ENCODE results near the gene USP3. TPM values are rescaled to one million over a fixed set of nuclear protein-coding genes. Genes with fewer than 3 reads are reported as not detected.

Gene USP3
- total and polyA plus RNA-seq, 2 of the 13 experiments (the other 11 are each of a cell fraction or from before 2014, with no cell fraction given) = 14.3 to 61.2 TPM

DNA sequence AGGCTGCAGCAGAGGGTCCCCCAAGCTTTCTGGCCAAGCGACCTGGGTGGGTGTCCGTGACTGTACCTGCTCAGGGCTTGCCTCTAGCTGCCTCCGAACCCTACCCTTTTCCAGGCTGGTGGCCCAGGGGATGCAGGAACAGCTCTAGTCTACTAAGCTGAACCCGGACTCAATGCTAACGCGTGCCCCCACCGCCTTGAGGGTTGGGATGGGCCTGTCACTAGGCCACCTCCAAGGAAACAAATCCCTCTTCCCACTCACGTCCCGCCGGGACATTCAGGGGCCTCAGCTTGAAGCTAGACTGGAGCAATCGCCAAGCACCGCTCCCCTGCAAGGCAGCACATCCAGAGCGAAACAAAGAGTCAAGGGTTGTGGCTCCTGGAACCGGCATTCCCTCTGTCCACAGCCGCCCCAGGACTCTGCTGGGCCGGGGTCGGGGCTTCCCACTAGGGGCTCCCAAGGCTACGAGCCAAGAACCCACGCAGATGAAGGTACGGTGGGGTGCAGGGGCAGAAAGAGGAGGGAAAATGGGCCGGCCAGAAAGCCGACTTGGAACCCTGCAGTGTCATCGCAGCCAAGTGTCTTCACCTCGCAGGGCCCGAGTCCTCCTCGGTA lies 95.7 kb downstream of the USP3 start (continued):
- 0 out of 2 replicates have a peak, but pooled peaks have one; percentile 26 for TF ChIP-seq ZFP82 (CRISPR knock-in tag; IDR thresholded peaks at IDR 0.05; ENCODE audit: borderline replicate concordance)
- TF ChIP-seq ZNF510 (CRISPR knock-in tag; IDR thresholded peaks at IDR 0.05; ENCODE audit: low read depth) = no peak
- TF ChIP-seq, protein P1, sequence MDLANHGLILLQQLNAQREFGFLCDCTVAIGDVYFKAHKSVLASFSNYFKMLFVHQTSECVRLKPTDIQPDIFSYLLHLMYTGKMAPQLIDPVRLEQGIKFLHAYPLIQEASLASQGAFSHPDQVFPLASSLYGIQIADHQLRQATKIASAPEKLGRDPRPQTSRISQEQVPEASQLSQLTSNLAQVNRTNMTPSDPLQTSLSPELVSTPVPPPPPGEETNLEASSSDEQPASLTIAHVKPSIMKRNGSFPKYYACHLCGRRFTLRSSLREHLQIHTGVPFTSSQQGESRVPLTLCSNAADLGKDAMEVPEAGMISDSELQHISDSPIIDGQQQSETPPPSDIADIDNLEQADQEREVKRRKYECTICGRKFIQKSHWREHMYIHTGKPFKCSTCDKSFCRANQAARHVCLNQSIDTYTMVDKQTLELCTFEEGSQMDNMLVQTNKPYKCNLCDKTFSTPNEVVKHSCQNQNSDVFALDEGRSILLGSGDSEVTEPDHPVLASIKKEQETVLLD (CRISPR knock-in tag; IDR thresholded peaks at IDR 0.05; ENCODE audit: low read depth) = 0 out of 2 replicates have a peak, but pooled peaks have one; percentile 47
- TF ChIP-seq ZNF747 (CRISPR knock-in tag; IDR thresholded peaks at IDR 0.05; ENCODE audit: borderline replicate concordance) = peak; percentile 17; the same call in 1 of the 2 replicates
- 0 out of 2 replicates have a peak, but pooled peaks have one; percentile 6 for TF ChIP-seq ZFX (CRISPR knock-in tag; IDR thresholded peaks at IDR 0.05; ENCODE audit: low read depth)
- TF ChIP-seq TP53 (CRISPR knock-in tag; conservative IDR thresholded peaks at IDR 0.05) = 0 out of 2 replicates have a peak, but pooled peaks have one; percentile 51
- TF ChIP-seq KMT2A (CRISPR knock-in tag; IDR thresholded peaks at IDR 0.05) = 0 out of 2 replicates have a peak, but pooled peaks have one; percentile 13
- TF ChIP-seq, protein P2, sequence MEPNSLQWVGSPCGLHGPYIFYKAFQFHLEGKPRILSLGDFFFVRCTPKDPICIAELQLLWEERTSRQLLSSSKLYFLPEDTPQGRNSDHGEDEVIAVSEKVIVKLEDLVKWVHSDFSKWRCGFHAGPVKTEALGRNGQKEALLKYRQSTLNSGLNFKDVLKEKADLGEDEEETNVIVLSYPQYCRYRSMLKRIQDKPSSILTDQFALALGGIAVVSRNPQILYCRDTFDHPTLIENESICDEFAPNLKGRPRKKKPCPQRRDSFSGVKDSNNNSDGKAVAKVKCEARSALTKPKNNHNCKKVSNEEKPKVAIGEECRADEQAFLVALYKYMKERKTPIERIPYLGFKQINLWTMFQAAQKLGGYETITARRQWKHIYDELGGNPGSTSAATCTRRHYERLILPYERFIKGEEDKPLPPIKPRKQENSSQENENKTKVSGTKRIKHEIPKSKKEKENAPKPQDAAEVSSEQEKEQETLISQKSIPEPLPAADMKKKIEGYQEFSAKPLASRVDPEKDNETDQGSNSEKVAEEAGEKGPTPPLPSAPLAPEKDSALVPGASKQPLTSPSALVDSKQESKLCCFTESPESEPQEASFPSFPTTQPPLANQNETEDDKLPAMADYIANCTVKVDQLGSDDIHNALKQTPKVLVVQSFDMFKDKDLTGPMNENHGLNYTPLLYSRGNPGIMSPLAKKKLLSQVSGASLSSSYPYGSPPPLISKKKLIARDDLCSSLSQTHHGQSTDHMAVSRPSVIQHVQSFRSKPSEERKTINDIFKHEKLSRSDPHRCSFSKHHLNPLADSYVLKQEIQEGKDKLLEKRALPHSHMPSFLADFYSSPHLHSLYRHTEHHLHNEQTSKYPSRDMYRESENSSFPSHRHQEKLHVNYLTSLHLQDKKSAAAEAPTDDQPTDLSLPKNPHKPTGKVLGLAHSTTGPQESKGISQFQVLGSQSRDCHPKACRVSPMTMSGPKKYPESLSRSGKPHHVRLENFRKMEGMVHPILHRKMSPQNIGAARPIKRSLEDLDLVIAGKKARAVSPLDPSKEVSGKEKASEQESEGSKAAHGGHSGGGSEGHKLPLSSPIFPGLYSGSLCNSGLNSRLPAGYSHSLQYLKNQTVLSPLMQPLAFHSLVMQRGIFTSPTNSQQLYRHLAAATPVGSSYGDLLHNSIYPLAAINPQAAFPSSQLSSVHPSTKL (CRISPR knock-in tag; IDR thresholded peaks at IDR 0.05) = no peak
- TF ChIP-seq, protein P3, sequence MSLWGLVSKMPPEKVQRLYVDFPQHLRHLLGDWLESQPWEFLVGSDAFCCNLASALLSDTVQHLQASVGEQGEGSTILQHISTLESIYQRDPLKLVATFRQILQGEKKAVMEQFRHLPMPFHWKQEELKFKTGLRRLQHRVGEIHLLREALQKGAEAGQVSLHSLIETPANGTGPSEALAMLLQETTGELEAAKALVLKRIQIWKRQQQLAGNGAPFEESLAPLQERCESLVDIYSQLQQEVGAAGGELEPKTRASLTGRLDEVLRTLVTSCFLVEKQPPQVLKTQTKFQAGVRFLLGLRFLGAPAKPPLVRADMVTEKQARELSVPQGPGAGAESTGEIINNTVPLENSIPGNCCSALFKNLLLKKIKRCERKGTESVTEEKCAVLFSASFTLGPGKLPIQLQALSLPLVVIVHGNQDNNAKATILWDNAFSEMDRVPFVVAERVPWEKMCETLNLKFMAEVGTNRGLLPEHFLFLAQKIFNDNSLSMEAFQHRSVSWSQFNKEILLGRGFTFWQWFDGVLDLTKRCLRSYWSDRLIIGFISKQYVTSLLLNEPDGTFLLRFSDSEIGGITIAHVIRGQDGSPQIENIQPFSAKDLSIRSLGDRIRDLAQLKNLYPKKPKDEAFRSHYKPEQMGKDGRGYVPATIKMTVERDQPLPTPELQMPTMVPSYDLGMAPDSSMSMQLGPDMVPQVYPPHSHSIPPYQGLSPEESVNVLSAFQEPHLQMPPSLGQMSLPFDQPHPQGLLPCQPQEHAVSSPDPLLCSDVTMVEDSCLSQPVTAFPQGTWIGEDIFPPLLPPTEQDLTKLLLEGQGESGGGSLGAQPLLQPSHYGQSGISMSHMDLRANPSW (CRISPR knock-in tag; IDR thresholded peaks at IDR 0.05; ENCODE audit: borderline replicate concordance) = no peak; the same call in 1 of the 2 replicates
- TF ChIP-seq ZNF775 (CRISPR knock-in tag; IDR thresholded peaks at IDR 0.05; ENCODE audit: borderline replicate concordance) = 0 out of 2 replicates have a peak, but pooled peaks have one; percentile 32
- TF ChIP-seq ZNF367 (CRISPR knock-in tag; IDR thresholded peaks at IDR 0.05; ENCODE audit: borderline replicate concordance) = no peak
- TF ChIP-seq ZNF558 (CRISPR knock-in tag; IDR thresholded peaks at IDR 0.05; ENCODE audit: borderline replicate concordance) = peak; percentile 17; the same call in 1 of the 2 replicates
- TF ChIP-seq ZNF30 (CRISPR knock-in tag; IDR thresholded peaks at IDR 0.05) = no peak
- TF ChIP-seq, protein P4, sequence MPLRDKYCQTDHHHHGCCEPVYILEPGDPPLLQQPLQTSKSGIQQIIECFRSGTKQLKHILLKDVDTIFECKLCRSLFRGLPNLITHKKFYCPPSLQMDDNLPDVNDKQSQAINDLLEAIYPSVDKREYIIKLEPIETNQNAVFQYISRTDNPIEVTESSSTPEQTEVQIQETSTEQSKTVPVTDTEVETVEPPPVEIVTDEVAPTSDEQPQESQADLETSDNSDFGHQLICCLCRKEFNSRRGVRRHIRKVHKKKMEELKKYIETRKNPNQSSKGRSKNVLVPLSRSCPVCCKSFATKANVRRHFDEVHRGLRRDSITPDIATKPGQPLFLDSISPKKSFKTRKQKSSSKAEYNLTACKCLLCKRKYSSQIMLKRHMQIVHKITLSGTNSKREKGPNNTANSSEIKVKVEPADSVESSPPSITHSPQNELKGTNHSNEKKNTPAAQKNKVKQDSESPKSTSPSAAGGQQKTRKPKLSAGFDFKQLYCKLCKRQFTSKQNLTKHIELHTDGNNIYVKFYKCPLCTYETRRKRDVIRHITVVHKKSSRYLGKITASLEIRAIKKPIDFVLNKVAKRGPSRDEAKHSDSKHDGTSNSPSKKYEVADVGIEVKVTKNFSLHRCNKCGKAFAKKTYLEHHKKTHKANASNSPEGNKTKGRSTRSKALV (CRISPR knock-in tag; IDR thresholded peaks at IDR 0.05) = no peak
- TF ChIP-seq SRSF1 (optimal IDR thresholded peaks at IDR 0.05; ENCODE audit: low read depth, low read length) = peak; percentile 24
- TF ChIP-seq, protein P5, sequence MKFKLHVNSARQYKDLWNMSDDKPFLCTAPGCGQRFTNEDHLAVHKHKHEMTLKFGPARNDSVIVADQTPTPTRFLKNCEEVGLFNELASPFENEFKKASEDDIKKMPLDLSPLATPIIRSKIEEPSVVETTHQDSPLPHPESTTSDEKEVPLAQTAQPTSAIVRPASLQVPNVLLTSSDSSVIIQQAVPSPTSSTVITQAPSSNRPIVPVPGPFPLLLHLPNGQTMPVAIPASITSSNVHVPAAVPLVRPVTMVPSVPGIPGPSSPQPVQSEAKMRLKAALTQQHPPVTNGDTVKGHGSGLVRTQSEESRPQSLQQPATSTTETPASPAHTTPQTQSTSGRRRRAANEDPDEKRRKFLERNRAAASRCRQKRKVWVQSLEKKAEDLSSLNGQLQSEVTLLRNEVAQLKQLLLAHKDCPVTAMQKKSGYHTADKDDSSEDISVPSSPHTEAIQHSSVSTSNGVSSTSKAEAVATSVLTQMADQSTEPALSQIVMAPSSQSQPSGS (CRISPR knock-in tag; IDR thresholded peaks at IDR 0.05) = no peak

Data from HepG2 (cell line).